Effector memory CD8-positive, alpha-beta T cell (primary cell): ENCODE data around the gene CNTN6.

ENCODE experiments used
- ATAC-seq: fragments of 150-1000 bp; cut with Tn5 transposase; replicated peaks from 2 replicates; pipeline ENCODE4 v1.10.0; 2021; ENCODE audit warnings: mild to moderate bottlenecking, moderate library complexity
- DNase-seq, 3 experiments: peaks; one replicate each; pipeline ENCODE4 v3.0.0; 2021
- H3K27ac Mint-ChIP-seq, 2 donors: one replicate each; pipeline ENCODE4 v1.8.0; 2022; ENCODE audit warnings: mild to moderate bottlenecking in 2 of 2, mixed read lengths in 2 of 2, moderate library complexity in 2 of 2
- H3K27me3 Mint-ChIP-seq, 2 donors: one replicate each; pipeline ENCODE4 v1.8.0; 2022; ENCODE audit warnings: mixed read lengths in 2 of 2
- H3K36me3 Mint-ChIP-seq: one replicate; pipeline ENCODE4 v1.8.0; 2022; ENCODE audit warnings: mild to moderate bottlenecking, moderate library complexity, mixed read lengths; ENCODE audit not compliant: insufficient read depth
- H3K4me1 Mint-ChIP-seq, 2 donors: one replicate each; pipeline ENCODE4 v1.8.0; 2022; ENCODE audit warnings: low read depth in 2 of 2, mixed read lengths in 2 of 2
- H3K4me3 Mint-ChIP-seq, 2 donors: one replicate each; pipeline ENCODE4 v1.8.0; 2022; ENCODE audit warnings: mild to moderate bottlenecking in 2 of 2, mixed read lengths in 2 of 2, moderate library complexity in 2 of 2
- H3K9me3 Mint-ChIP-seq, 2 donors: one replicate each; pipeline ENCODE4 v1.8.0; 2022; ENCODE audit warnings: mixed read lengths in 2 of 2

The CNTN6 gene

GRCh38 chr3:1423566-1424089 is 330.8 kb downstream of the CNTN6 start:
- ATAC-seq = no peak

GRCh38 chr3:1439395-1439794 is 346.6 kb downstream of the CNTN6 start:
- no peak for DNase-seq
- Mint-ChIP-seq H3K4me3 (no peak overlapping the region), H3K27me3 (no peaks in the 10 kb centered on the region), H3K9me3 (peaks cover 0 to 4% of the 10 kb centered on the region in 2 donors), H3K4me1 (no peaks in the 10 kb centered on the region), H3K36me3 (no peaks in the 10 kb centered on the region), H3K27ac (no peak overlapping the region)
- ATAC-seq = no peak

More at GRCh38 chr3:1423566-1424089, 330.8 kb downstream of the CNTN6 start:
- H3K27me3 Mint-ChIP-seq = no peaks in the 10 kb centered on the region
- H3K36me3 Mint-ChIP-seq = no peaks in the 10 kb centered on the region
- no peak overlapping the region for H3K4me3 Mint-ChIP-seq
- H3K27ac Mint-ChIP-seq = no peak overlapping the region
- DNase-seq = no peak
- H3K4me1 Mint-ChIP-seq = no peaks in the 10 kb centered on the region
- peaks cover 12% of the 10 kb centered on the region in 2 donors for H3K9me3 Mint-ChIP-seq

DNA sequence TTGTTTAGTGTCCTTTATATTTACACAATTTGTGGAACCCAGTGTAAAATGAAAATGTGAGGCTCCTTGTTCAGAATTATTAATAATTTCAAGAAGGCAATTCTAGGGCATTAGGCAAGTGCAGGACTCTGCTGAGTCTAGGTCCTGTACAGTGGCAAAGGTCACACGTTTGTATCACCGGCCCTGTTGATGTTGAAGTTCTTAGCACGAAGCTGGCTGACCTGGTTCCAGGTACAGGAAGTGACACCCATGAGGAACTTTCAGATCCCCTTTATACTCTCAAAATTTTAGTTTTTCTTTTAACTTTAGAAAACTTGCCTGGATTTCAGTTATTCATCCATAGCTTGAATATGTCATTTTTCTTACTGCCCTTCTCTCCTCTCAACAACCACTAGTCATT is 349.4 kb downstream of the CNTN6 start:
- DNase-seq (no peak), ATAC-seq (no peak)
- no peaks in the 10 kb centered on the region for H3K4me1 Mint-ChIP-seq
- no peaks in the 10 kb centered on the region for H3K36me3 Mint-ChIP-seq
- no peaks in the 10 kb centered on the region for H3K27me3 Mint-ChIP-seq
- peaks cover 0 to 7% of the 10 kb centered on the region in 2 donors for H3K9me3 Mint-ChIP-seq
- no peak overlapping the region for H3K4me3 Mint-ChIP-seq
- no peak overlapping the region for H3K27ac Mint-ChIP-seq

DNA sequence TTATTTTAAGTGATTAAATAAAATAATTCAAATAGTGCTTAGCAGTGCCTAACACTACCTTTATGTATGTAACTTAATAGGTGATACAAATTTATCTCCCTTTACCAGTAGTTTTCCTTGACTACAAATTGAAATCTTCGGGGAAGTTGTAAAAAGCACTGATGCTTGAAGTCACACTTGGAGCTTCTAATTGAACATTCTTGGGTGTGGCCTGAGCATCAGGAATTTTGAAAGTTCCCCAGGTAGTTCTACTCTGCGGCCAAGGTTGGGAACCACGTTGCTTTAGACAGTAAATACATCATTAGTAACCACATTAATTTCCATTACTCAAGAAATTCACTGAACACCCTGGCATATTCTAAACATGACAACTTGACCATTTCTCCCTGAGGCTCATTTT is 351.4 kb downstream of the CNTN6 start:
- H3K27ac Mint-ChIP-seq = no peak overlapping the region
- DNase-seq (no peak), ATAC-seq (no peak)
- no peaks in the 10 kb centered on the region for H3K36me3 Mint-ChIP-seq
- H3K27me3 Mint-ChIP-seq = no peaks in the 10 kb centered on the region
- no peak overlapping the region for H3K4me3 Mint-ChIP-seq
- peaks cover 0 to 7% of the 10 kb centered on the region in 2 donors for H3K9me3 Mint-ChIP-seq
- no peaks in the 10 kb centered on the region for H3K4me1 Mint-ChIP-seq

DNA sequence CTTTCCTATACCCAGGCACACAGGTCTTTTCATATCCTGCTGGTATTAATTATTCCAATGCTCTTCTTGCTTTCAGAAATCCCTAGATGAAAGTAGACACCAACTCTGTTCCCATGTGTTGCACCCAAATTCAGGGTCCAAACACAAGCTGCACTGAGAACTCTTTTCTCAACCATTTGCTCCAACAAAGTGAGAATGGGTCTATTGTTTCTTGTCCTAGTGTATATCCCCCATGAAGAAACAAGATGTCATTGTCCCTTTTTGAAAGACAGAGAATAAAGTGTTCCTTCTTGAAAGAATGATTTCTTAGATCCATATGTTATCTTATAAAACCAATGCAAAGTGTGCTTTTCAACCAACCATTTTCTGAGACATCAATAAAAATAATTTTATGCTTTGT is 353.7 kb downstream of the CNTN6 start:
- Mint-ChIP-seq H3K4me1 (no peaks in the 10 kb centered on the region), H3K27me3 (no peaks in the 10 kb centered on the region), H3K9me3 (peaks cover 2 to 4% of the 10 kb centered on the region in 2 donors), H3K4me3 (no peak overlapping the region), H3K36me3 (no peaks in the 10 kb centered on the region), H3K27ac (no peak overlapping the region)
- DNase-seq (no peak), ATAC-seq (no peak)

GRCh38 chr3:1447452-1447851 is 354.6 kb downstream of the CNTN6 start:
- no peaks in the 10 kb centered on the region for H3K36me3 Mint-ChIP-seq
- H3K9me3 Mint-ChIP-seq = peaks cover 5 to 11% of the 10 kb centered on the region in 2 donors
- DNase-seq (no peak), ATAC-seq (no peak)
- no peaks in the 10 kb centered on the region for H3K27me3 Mint-ChIP-seq
- H3K27ac Mint-ChIP-seq = no peak overlapping the region
- H3K4me1 Mint-ChIP-seq = no peaks in the 10 kb centered on the region
- no peak overlapping the region for H3K4me3 Mint-ChIP-seq

DNA sequence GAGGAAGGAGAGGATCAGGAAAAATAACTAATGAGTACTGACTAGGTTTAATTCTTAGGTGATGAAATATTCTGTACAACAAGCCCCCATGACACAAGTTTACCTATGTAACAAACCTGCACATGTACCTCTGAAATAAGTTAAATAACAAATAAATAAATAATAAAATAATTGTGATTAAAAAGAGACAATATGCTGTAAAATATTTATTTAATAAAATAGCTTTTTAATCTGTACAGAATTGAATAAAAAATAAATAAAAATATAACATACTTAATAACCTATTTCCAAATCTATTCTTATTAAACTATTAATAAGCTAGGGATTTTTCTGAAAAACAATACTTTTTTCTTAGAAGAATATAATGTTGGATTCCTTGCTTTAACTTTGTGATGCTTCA is 355.6 kb downstream of the CNTN6 start:
- Mint-ChIP-seq H3K36me3 (no peaks in the 10 kb centered on the region), H3K9me3 (peaks cover 5 to 21% of the 10 kb centered on the region in 2 donors), H3K27ac (no peak overlapping the region), H3K4me3 (no peak overlapping the region), H3K27me3 (no peaks in the 10 kb centered on the region), H3K4me1 (no peaks in the 10 kb centered on the region)
- no peak for ATAC-seq
- no peak for DNase-seq
